C4-2B (cell line): ENCODE data around the gene RPL27A.

ENCODE experiments used
- H3K27ac ChIP-seq: fragments of 450-650 bp; 2 replicates; pipeline ENCODE4 v1.5.1; 2017
- ZFX ChIP-seq: fragments of 450-650 bp; IDR thresholded peaks from 2 replicates; pipeline ENCODE4 v1.6.1; 2017
- TF ChIP-seq, protein P1 (sequence below): fragments of 450-650 bp; conservative IDR thresholded peaks from 2 replicates; pipeline ENCODE4 v1.5.1; 2017; ENCODE audit warnings: mild to moderate bottlenecking

RPL27A gene

DNA sequence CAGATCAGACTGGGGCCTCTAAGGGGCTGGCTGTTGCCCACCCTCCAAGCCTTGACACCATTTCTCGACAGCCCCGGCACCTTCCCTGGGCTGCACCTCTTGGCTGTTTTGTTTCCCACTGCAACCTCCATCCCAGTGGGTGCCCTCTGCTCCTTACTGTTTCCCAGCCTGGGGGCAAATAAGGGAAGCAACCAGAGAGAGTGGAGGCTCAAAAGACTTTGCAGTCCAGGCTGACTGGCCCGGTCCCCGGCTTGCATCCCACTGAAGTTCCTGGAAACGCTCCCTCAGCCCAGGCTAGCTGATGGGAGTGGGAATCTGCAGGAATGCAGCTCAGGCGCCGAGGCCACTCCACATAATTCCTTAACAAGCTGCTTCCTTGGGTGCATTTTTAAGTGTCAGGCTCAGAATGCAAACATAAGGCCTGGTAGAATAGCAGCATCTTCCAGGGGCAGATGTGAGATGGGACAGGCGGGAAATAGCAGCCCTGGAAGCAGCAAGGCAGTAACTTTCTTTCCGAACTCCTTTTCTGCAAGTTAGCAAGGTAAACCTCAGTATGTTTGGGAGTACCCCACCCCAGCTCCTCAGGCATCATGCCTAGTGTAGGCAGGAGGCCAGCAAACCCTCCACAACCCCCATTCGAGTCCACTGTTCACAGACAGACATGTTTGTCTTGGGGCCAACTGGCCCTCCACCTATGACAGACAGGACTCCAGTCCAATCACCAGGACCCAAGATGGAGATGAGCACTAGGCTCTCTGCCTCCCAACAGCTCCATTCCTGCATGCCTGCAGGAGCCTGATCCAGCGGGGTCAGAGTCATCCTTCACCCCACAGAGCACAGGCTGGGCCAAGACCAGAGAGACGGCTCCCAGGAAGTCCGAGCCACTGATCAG is 39.3 kb downstream of the RPL27A start:
- TF ChIP-seq ZFX = no peak
- TF ChIP-seq, protein P1, sequence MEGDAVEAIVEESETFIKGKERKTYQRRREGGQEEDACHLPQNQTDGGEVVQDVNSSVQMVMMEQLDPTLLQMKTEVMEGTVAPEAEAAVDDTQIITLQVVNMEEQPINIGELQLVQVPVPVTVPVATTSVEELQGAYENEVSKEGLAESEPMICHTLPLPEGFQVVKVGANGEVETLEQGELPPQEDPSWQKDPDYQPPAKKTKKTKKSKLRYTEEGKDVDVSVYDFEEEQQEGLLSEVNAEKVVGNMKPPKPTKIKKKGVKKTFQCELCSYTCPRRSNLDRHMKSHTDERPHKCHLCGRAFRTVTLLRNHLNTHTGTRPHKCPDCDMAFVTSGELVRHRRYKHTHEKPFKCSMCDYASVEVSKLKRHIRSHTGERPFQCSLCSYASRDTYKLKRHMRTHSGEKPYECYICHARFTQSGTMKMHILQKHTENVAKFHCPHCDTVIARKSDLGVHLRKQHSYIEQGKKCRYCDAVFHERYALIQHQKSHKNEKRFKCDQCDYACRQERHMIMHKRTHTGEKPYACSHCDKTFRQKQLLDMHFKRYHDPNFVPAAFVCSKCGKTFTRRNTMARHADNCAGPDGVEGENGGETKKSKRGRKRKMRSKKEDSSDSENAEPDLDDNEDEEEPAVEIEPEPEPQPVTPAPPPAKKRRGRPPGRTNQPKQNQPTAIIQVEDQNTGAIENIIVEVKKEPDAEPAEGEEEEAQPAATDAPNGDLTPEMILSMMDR = no peak
- peak overlapping the region; percentile 62 for H3K27ac ChIP-seq

GRCh38 chr11:8722809-8723208 is 40.2 kb downstream of the RPL27A start:
- no peak for TF ChIP-seq ZFX
- TF ChIP-seq, protein P1 = no peak
- H3K27ac ChIP-seq = no peak overlapping the region

GRCh38 chr11:8723711-8724110 is 41.1 kb downstream of the RPL27A start:
- 0 out of 2 replicates have a peak overlapping the region, but pooled peaks have one; percentile 30 for H3K27ac ChIP-seq
- no peak for TF ChIP-seq ZFX
- TF ChIP-seq, protein P1 = no peak

GRCh38 chr11:8724682-8725081 is 42.1 kb downstream of the RPL27A start:
- H3K27ac ChIP-seq = peak overlapping the region; percentile 30
- TF ChIP-seq ZFX = no peak
- TF ChIP-seq, protein P1 = no peak

DNA sequence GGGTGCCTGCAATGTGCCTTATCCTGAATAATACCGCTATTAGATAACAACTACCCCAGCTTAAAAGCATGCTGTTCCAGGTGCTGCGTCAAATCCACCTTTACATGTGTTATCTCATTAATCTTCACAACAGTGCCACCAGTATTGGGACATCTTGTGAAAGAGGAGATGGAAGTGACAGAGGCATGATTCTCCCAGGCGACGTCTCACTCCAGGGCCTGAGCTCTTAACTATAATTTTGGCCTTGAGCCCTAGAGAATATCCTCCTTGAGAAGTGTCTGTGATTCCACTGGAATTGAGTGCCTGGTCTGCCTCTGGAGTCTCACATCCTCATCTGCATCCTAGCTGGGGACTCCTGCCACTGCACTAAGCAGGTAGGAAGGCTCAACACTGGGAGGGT is 43.8 kb downstream of the RPL27A start:
- no peak overlapping the region for H3K27ac ChIP-seq

DNA sequence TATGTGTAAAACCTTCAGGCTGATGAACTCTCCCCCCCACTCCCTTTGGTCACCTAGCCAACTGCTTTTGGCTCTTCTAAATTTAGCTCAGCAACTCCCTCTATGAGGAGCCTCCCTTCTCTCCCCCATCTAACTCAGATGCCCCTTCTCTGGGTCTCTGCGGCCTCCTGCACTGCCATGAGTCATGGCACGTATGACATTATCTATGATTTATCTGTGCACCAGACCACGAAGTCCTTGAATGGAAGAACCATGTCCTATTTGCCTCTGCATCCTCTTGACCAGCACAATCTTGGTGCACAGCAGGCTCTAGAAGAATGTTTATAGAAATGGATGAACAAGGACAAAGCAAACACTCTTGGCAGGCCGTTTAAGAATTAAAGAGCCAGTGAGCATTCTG is 46.0 kb downstream of the RPL27A start:
- H3K27ac ChIP-seq = no peak overlapping the region
- TF ChIP-seq ZFX = no peak
- TF ChIP-seq, protein P1 = no peak

More for the DNA sequence above, 43.8 kb downstream of the RPL27A start:
- TF ChIP-seq ZFX = no peak
- TF ChIP-seq, protein P1 = no peak

DNA sequence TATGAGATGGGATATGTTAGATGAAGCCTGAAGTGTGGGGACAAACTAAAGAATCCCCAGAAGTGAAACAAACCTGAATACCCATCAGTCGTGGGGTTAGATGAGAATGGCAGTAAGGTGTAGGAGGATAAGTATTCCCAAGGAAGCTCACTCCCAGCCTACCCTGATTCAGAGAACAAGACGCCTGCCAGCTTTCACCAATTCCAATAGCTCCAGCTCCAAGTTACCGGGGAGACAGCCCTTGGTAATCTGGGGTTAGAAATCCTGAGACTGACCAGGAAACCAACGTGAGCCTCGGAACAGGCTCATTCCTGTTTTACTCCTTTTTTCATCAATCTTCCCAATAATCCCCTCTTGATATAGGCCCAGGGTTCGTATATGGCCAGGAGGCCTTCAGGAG is 46.5 kb downstream of the RPL27A start:
- TF ChIP-seq ZFX = no peak
- TF ChIP-seq, protein P1 = no peak
- no peak overlapping the region for H3K27ac ChIP-seq
